BLaER1 (cell line): ENCODE data around the gene NUDCD3.
A peak's percentile ranks its signal among the peaks of the same experiment; 100 is the strongest.

ENCODE experiments used
- H3K27ac ChIP-seq: shearing (Covaris generic); formaldehyde crosslinking; 2 replicates; pipeline ENCODE4 v1.8.1; 2022
- H3K27me3 ChIP-seq: shearing (Covaris generic); formaldehyde crosslinking; 2 replicates; pipeline ENCODE4 v1.8.1; 2022
- H3K36me3 ChIP-seq: shearing (Covaris generic); formaldehyde crosslinking; 2 replicates; pipeline ENCODE4 v1.8.1; 2022
- H3K4me1 ChIP-seq: shearing (Covaris generic); formaldehyde crosslinking; 2 replicates; pipeline ENCODE4 v1.8.1; 2022
- H3K4me2 ChIP-seq: shearing (Covaris generic); formaldehyde crosslinking; 2 replicates; pipeline ENCODE4 v1.8.1; 2022
- H3K4me3 ChIP-seq: shearing (Covaris generic); formaldehyde crosslinking; 2 replicates; pipeline ENCODE4 v1.8.1; 2022
- H3K9ac ChIP-seq: shearing (Covaris generic); formaldehyde crosslinking; 2 replicates; pipeline ENCODE4 v1.8.1; 2022
- H3K9me3 ChIP-seq: shearing (Covaris generic); formaldehyde crosslinking; 2 replicates; pipeline ENCODE4 v1.8.1; 2022
- H4K20me1 ChIP-seq: shearing (Covaris generic); formaldehyde crosslinking; 2 replicates; pipeline ENCODE4 v1.8.1; 2022
- Cebpa-rat ChIP-seq: shearing (Covaris generic); IDR thresholded peaks from 2 replicates; pipeline ENCODE4 v1.8.1; 2022

Gene NUDCD3

DNA sequence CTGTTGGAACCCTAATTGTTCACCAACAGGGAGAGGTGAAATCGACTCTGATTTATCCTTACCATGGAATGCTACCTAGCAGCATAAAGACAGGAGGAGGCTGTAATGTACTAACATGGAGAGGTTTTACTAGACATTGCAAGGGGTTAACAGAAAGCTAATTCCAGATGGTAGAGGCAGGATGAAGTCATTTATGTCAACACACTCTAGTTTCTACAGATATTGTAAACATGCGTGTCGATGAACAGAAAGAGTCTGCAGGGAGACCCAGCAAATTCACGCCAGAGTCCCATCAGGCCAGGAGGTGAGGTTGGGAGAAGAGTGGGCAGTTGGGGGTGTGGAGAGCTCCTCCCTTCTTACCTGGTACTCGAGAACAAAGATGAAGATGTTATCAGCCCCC lies 43.6 kb upstream of the NUDCD3 start:
- no peak overlapping the region for H3K27ac ChIP-seq
- no peaks in the 10 kb centered on the region for H4K20me1 ChIP-seq
- no peaks in the 10 kb centered on the region for H3K36me3 ChIP-seq
- no peaks in the 10 kb centered on the region for H3K27me3 ChIP-seq
- H3K4me2 ChIP-seq, result no peak overlapping the region
- H3K4me3 ChIP-seq, result no peak overlapping the region
- no peaks in the 10 kb centered on the region for H3K9me3 ChIP-seq
- H3K4me1 ChIP-seq, result peaks cover 12% of the 10 kb centered on the region
- H3K9ac ChIP-seq, result no peak overlapping the region
- TF ChIP-seq Cebpa-rat, result no peak

DNA sequence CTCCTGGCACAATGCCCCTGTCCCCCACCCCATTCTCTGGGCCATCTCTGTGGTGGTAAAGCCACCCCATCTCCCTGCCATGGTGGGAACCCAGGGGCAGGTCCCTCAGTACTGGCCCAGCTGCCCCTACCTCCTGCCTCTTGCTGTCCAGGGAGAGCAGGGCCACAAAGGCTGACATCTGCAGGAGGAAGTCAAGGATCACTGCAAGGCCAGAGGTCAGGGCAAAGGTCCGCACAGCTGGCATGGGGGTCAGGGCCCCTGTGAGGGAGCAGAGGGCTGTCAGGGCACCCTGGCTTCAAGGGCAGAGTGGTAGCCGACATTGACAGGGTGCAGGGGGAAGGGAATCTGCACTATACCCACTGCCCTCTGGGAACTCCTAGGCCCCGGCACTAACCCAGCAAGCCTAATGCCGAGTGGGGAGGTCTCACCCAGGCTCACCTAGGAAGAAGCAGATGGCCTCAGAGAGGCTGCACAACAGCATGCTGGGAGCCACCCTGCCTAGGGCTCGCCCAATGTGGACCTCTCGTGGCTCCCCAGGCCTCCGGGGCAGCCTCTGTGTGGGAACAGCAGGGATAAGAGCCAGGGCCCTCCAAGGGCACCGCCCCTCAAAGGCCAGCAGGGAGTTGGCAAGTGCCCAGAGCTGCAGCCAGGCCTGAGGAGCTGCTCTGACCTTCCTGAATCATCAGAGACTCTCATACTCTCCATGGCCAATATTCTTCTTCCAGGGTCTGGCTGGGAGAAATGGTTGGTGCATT lies 43.0 kb upstream of the NUDCD3 start:
- no peak overlapping the region for H3K9ac ChIP-seq
- no peak for TF ChIP-seq Cebpa-rat
- no peak overlapping the region for H3K4me3 ChIP-seq
- H3K4me1 ChIP-seq, result peaks cover 12% of the 10 kb centered on the region
- no peak overlapping the region for H3K27ac ChIP-seq
- H3K27me3 ChIP-seq, result no peaks in the 10 kb centered on the region
- H4K20me1 ChIP-seq, result no peaks in the 10 kb centered on the region
- H3K36me3 ChIP-seq, result no peaks in the 10 kb centered on the region
- no peaks in the 10 kb centered on the region; the same call in 1 of the 2 replicates for H3K9me3 ChIP-seq
- H3K4me2 ChIP-seq, result no peak overlapping the region

DNA sequence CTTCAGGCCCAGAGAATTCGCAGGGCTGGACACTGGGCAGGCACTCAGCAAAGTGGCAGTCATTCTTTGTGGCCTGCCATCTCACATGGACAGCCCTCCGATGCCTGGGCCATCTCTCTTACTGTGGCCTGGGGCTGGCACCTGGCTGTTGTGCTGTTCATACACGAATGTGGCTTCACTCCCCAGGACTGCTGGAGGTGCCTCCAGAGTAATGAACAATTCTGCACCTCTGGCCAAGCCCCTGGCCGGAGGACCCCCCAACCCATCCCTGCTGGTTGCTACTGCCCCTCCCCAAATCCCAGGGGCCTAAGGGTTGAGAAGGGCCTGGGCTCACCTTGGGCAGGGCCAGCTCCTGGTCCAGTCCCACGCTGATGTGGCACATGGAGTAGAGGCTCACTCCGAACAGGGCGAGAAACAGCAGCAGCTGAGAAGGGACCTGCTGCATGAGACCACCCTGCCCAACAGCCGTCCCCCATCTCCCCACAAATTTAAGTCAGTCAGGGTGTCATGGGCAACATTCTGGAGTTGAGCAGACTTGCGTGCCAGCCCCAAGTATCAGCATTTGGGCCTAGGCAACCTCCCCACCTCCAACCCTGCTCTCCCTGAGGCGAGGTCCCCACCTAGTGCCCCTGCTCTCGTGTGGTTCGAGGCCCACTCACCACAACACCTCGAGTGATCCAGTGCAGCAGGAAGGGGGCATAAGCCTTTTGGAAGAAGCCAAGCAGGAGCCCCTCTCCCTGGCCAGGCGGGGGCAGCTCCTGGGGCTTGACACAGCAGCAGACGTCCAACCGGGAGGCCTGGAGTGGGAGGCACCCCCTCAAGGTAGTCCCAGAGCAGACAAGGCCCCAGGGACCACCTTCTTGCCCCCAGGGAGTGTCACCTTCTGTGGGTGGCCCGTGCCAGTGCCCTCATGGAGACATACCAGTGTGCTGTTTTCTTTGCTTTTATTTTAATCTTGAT lies 41.2 kb upstream of the NUDCD3 start:
- Histone ChIP-seq H3K36me3 (no peaks in the 10 kb centered on the region), H3K27me3 (no peaks in the 10 kb centered on the region), H3K4me2 (0 out of 2 replicates have a peak overlapping the region, but pooled peaks have one; percentile 22), H3K4me1 (peaks cover 12% of the 10 kb centered on the region), H3K9me3 (peaks cover 16% of the 10 kb centered on the region), H3K9ac (no peak overlapping the region), H4K20me1 (no peaks in the 10 kb centered on the region), H3K4me3 (no peak overlapping the region), H3K27ac (no peak overlapping the region)
- TF ChIP-seq Cebpa-rat, result no peak

DNA sequence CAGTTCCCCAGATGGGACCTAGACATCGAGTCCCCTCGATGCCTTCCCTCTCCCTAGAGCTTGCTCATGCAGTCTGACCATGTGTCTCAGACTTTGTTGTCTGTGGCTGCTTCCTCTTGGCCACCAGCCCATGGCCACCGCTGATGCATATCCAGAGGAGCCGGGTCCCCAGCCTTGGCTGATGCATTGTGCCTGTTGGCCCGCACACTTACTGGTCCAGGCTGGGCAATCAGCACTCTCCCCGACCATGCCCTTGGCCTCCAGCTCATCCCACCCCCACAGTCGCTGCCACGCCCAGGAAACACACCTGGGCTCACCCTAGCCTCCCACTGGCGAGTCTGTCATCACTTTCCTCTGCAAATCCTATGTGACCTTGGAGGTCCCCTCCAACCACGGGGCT lies 40.5 kb upstream of the NUDCD3 start:
- no peaks in the 10 kb centered on the region for H3K36me3 ChIP-seq
- no peaks in the 10 kb centered on the region for H4K20me1 ChIP-seq
- H3K4me2 ChIP-seq, result peak overlapping the region; percentile 22
- peaks cover 23% of the 10 kb centered on the region for H3K9me3 ChIP-seq
- no peak for TF ChIP-seq Cebpa-rat
- H3K4me3 ChIP-seq, result no peak overlapping the region
- 0 out of 2 replicates have a peak overlapping the region, but pooled peaks have one; percentile 3 for H3K27ac ChIP-seq
- H3K9ac ChIP-seq, result no peak overlapping the region
- peaks cover 12% of the 10 kb centered on the region for H3K4me1 ChIP-seq
- H3K27me3 ChIP-seq, result no peaks in the 10 kb centered on the region

DNA sequence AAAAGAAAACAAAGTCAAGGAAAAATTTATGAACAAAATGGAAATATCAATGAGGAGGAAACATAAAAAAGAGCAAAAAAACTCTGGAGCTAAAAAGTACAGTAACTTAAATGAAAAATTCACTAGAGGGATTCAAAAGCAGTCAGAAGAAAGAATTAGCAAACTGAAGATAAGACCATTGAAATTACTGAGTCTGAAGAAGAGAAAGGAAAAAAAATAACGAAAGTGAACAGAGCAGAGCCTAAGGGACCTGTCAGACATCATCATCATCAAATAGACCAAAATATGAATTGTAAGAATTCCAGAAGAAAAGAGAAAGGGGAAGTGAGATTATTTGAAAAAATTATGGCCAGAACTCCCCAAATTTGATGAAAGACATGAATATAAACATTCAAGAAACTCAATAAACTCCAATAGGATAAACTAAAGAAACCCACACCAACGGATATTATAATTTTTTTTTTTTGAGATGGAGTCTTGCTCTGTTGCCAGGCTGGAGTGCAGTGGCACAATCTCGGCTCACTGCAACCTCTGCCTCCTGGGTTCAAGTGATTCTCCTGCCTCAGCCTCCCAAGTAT lies 34.4 kb upstream of the NUDCD3 start:
- peaks cover 43% of the 10 kb centered on the region for H3K9me3 ChIP-seq
- no peak overlapping the region for H3K4me3 ChIP-seq
- H3K27ac ChIP-seq, result no peak overlapping the region
- no peaks in the 10 kb centered on the region for H3K36me3 ChIP-seq
- no peaks in the 10 kb centered on the region for H3K4me1 ChIP-seq
- H3K4me2 ChIP-seq, result no peak overlapping the region
- no peak for TF ChIP-seq Cebpa-rat
- no peaks in the 10 kb centered on the region for H3K27me3 ChIP-seq
- no peaks in the 10 kb centered on the region for H4K20me1 ChIP-seq
- no peak overlapping the region for H3K9ac ChIP-seq

DNA sequence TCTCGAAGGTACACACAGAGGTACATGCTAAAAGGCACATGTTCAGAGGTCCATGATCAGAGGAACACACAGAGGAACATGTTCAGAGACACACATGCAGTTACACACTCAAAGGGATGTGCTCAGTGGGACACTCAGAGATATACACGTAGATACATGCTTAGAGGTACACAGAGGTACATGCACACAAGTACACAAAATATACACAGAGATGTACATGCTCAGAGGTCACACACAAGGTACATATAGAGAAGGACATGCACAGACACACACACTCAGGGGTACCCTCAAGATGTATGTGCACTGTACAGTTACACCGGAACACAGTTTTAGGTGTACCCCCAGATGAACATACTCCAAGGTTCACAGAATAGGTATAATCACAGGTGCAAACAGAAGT lies 31.9 kb upstream of the NUDCD3 start:
- H3K4me1 ChIP-seq, result no peaks in the 10 kb centered on the region
- H3K36me3 ChIP-seq, result no peaks in the 10 kb centered on the region
- no peaks in the 10 kb centered on the region for H3K27me3 ChIP-seq
- no peak overlapping the region for H3K4me3 ChIP-seq
- no peaks in the 10 kb centered on the region for H4K20me1 ChIP-seq
- TF ChIP-seq Cebpa-rat, result no peak
- H3K9me3 ChIP-seq, result peaks cover 34% of the 10 kb centered on the region
- H3K9ac ChIP-seq, result no peak overlapping the region
- no peak overlapping the region for H3K27ac ChIP-seq
- no peak overlapping the region for H3K4me2 ChIP-seq

DNA sequence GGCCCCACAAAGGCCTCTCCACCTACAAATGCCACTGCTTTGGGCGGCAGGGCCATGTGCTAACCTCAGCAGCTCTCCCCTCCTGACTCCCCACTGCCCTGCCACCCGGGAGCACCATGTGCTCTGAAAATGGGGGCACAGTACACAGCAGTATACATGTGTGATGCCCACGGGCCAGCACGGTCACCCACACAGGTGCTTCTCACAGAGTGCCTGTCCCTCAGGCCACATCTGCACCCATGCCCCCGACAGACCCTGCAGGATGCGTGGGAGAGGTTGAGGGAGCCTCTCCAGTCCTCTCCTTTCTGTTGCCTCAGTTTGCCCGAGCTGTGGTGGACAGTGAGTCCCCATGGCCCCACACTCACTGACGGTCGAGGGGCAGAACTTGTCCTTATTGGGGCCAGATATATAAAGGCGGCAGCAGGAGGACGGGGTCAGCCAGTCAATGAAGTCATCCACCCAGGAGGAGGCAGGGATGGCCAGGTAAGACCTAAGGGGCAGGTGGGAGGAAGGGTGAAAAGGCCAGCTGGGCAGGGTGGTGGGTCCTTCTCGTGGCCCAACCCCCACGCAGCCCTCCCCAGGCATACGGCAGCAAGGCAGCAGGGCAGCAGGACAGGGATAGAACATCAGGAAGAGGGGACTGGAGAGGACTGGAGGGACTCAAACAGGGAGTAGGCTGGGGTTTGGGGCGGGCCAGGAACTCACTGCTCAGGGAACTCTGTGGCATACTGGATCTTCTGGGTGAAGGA lies 31.1 kb upstream of the NUDCD3 start:
- TF ChIP-seq Cebpa-rat, result no peak
- no peak overlapping the region for H3K9ac ChIP-seq
- H3K4me2 ChIP-seq, result no peak overlapping the region
- no peaks in the 10 kb centered on the region for H3K36me3 ChIP-seq
- H3K9me3 ChIP-seq, result peaks cover 26% of the 10 kb centered on the region
- no peaks in the 10 kb centered on the region for H3K4me1 ChIP-seq
- H4K20me1 ChIP-seq, result no peaks in the 10 kb centered on the region
- H3K27ac ChIP-seq, result no peak overlapping the region
- H3K4me3 ChIP-seq, result no peak overlapping the region
- no peaks in the 10 kb centered on the region for H3K27me3 ChIP-seq

DNA sequence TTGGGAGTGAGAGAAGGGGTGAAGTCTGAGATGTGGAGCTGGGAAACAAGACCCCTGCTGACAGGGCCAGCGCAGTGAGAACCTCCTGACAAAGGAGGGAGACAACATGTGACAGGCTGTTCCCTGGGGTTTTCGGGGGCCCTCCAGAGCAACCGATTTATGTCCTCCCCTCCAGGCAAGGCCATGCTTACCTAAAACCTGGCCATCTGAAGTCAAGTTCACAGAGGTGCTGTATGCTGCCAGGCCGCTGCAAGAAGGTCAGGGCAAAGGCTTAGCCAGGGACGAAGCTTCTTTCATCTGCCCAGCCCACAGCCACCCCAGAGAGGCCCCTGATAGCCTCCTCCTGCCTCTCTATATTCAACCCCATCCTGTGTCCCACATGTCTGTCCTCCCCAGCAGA lies 30.1 kb upstream of the NUDCD3 start:
- Histone ChIP-seq H3K27ac (no peak overlapping the region), H3K9ac (no peak overlapping the region), H3K36me3 (no peaks in the 10 kb centered on the region), H3K27me3 (no peaks in the 10 kb centered on the region), H4K20me1 (no peaks in the 10 kb centered on the region), H3K4me1 (no peaks in the 10 kb centered on the region), H3K9me3 (peaks cover 18% of the 10 kb centered on the region), H3K4me2 (no peak overlapping the region), H3K4me3 (no peak overlapping the region)
- no peak for TF ChIP-seq Cebpa-rat

DNA sequence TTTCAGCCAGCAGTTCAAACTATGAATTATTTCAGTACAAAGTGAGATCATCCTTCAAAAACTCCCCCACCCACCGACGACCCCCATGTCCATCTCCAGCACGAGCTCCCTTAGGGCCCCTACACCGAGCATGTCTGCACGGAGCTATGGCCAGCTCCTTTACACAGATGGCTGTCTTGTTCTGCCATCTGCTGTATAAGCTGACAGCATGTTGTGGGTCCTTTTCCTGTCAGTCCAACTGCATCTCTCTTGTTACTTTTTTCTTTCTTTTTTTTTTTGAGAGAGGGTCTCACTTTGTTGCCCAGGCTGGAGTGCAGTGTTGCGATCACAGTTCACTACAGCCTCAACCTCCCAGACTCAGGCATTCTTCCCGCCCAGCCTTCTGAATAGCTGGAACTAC lies 29.1 kb upstream of the NUDCD3 start:
- no peak overlapping the region for H3K9ac ChIP-seq
- H3K4me3 ChIP-seq, result no peak overlapping the region
- no peaks in the 10 kb centered on the region for H3K36me3 ChIP-seq
- no peak for TF ChIP-seq Cebpa-rat
- H3K9me3 ChIP-seq, result peaks cover 10% of the 10 kb centered on the region; the same call in 1 of the 2 replicates
- no peaks in the 10 kb centered on the region for H3K27me3 ChIP-seq
- no peak overlapping the region for H3K4me2 ChIP-seq
- no peak overlapping the region for H3K27ac ChIP-seq
- no peaks in the 10 kb centered on the region for H3K4me1 ChIP-seq
- no peaks in the 10 kb centered on the region for H4K20me1 ChIP-seq
